Measurements from ENCODE around the gene RNU2-63P. TPM values are rescaled to one million over a fixed set of nuclear protein-coding genes. Genes with fewer than 3 reads are reported as not detected.

RNU2-63P gene
- total and polyA plus RNA-seq, 2 of the 8 experiments (the other 6 are each of a cell fraction or from before 2014, with no cell fraction given): 6.6 TPM; not detected in 1

DNA sequence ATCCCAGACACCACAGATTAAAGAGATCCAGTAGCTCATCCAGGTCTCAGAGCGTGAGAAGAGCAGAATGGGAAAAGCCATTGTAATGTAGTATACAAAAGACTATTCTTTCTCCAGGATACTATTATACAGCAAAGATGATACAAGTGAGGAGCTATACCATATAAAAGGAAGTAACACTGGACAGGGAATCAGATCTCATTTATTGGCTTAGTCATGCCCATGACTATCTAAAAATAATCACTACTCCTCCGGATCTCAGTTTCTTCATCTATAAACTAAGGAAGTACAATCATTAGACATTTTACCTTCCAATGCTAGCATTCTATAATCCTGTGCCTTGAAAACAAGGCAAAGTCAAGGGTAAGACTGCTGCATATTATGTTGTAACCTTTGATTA is 19.8 kb upstream of the RNU2-63P start (continued):
- TF ChIP-seq CHD7 (IDR thresholded peaks at IDR 0.05; ENCODE audit: insufficient replicate concordance, low read length) (no peak), JUND (IDR thresholded peaks at IDR 0.05; ENCODE audit: low read length) (no peak), SUZ12 (IDR thresholded peaks at IDR 0.05; ENCODE audit: low read length) (no peak)

Data from H1 (cell line).